Measurements from ENCODE around the gene SUPT5H. TPM values are rescaled to one million over a fixed set of nuclear protein-coding genes. Genes with fewer than 3 reads are reported as not detected.

The SUPT5H gene
- total and polyA plus RNA-seq, 2 of the 13 experiments (the other 11 are each of a cell fraction or from before 2014, with no cell fraction given): 48.2 to 51.7 TPM

DNA sequence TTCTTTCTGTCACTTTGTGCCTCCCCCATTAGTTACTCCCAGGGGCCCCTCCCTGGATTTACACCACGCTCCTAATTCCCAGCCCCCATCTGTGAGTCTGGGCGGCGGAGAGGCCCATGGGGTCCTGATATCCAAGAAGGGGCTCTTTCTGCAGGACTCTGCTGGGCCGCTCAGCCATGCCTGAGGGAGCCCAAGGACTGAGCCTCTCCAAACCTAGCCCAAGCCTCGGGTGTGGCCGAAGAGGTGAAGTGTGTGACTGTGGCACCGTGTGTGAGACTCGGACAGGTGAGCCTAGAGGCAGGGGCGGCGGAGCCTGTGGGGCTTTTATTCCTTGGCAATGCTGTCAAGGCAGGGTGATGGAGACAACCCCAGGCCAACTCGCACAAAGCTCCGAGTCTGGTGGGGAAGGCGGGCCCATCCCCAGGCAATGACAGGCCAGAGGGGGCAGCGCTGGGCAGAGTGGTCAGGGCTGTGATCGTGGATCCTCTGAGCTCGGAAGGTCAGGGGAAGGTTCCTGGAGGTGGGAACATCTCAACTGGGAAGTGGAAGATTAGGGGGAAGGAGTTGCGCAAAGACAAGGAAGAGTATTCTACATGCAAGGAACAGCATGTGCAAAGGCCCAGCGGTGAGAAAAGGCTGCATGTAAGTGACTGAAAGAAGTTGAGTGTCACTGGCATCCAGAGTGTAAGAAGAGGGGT, 31.3 kb upstream of the SUPT5H start (continued):
- TF ChIP-seq, protein P1, sequence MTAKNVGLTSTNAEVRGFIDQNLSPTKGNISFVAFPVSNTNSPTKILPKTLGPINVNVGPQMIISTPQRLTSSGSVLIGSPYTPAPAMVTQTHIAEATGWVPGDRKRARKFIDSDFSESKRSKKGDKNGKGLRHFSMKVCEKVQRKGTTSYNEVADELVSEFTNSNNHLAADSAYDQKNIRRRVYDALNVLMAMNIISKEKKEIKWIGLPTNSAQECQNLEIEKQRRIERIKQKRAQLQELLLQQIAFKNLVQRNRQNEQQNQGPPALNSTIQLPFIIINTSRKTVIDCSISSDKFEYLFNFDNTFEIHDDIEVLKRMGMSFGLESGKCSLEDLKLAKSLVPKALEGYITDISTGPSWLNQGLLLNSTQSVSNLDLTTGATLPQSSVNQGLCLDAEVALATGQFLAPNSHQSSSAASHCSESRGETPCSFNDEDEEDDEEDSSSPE (CRISPR knock-in tag; IDR thresholded peaks at IDR 0.05): no peak
- TF ChIP-seq ZNF205 (CRISPR knock-in tag; IDR thresholded peaks at IDR 0.05) (no peak), ZNF468 (CRISPR knock-in tag; IDR thresholded peaks at IDR 0.05) (no peak), SP140L (CRISPR knock-in tag; IDR thresholded peaks at IDR 0.05; ENCODE audit: borderline replicate concordance) (no peak), ZNF207 (IDR thresholded peaks at IDR 0.05; ENCODE audit: borderline replicate concordance) (no peak), FOXK2 (IDR thresholded peaks at IDR 0.05) (no peak), ATM (IDR thresholded peaks at IDR 0.05; ENCODE audit: borderline replicate concordance) (no peak), NKX3-1 (CRISPR knock-in tag; IDR thresholded peaks at IDR 0.05) (no peak), HIVEP1 (CRISPR knock-in tag; IDR thresholded peaks at IDR 0.05) (no peak), PAF1 (CRISPR knock-in tag; IDR thresholded peaks at IDR 0.05) (no peak), GPN1 (CRISPR knock-in tag; IDR thresholded peaks at IDR 0.05; ENCODE audit: borderline replicate concordance) (no peak), XRCC5 (optimal IDR thresholded peaks at IDR 0.05; ENCODE audit: low read length) (peak; percentile 83), PTBP1 (IDR thresholded peaks at IDR 0.05; ENCODE audit: low read depth, low read length, poor library complexity, severe bottlenecking) (no peak), ZNF530 (CRISPR knock-in tag; IDR thresholded peaks at IDR 0.05; ENCODE audit: low read depth) (no peak)
- TF ChIP-seq, protein P2, sequence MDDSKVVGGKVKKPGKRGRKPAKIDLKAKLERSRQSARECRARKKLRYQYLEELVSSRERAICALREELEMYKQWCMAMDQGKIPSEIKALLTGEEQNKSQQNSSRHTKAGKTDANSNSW (CRISPR knock-in tag; IDR thresholded peaks at IDR 0.05; ENCODE audit: borderline replicate concordance): no peak
- TF ChIP-seq, protein P3, sequence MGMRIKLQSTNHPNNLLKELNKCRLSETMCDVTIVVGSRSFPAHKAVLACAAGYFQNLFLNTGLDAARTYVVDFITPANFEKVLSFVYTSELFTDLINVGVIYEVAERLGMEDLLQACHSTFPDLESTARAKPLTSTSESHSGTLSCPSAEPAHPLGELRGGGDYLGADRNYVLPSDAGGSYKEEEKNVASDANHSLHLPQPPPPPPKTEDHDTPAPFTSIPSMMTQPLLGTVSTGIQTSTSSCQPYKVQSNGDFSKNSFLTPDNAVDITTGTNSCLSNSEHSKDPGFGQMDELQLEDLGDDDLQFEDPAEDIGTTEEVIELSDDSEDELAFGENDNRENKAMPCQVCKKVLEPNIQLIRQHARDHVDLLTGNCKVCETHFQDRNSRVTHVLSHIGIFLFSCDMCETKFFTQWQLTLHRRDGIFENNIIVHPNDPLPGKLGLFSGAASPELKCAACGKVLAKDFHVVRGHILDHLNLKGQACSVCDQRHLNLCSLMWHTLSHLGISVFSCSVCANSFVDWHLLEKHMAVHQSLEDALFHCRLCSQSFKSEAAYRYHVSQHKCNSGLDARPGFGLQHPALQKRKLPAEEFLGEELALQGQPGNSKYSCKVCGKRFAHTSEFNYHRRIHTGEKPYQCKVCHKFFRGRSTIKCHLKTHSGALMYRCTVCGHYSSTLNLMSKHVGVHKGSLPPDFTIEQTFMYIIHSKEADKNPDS (CRISPR knock-in tag; IDR thresholded peaks at IDR 0.05): no peak
- TF ChIP-seq, protein P4, sequence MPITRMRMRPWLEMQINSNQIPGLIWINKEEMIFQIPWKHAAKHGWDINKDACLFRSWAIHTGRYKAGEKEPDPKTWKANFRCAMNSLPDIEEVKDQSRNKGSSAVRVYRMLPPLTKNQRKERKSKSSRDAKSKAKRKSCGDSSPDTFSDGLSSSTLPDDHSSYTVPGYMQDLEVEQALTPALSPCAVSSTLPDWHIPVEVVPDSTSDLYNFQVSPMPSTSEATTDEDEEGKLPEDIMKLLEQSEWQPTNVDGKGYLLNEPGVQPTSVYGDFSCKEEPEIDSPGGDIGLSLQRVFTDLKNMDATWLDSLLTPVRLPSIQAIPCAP (CRISPR knock-in tag; IDR thresholded peaks at IDR 0.05; ENCODE audit: low read depth): no peak
- TF ChIP-seq, protein P5, sequence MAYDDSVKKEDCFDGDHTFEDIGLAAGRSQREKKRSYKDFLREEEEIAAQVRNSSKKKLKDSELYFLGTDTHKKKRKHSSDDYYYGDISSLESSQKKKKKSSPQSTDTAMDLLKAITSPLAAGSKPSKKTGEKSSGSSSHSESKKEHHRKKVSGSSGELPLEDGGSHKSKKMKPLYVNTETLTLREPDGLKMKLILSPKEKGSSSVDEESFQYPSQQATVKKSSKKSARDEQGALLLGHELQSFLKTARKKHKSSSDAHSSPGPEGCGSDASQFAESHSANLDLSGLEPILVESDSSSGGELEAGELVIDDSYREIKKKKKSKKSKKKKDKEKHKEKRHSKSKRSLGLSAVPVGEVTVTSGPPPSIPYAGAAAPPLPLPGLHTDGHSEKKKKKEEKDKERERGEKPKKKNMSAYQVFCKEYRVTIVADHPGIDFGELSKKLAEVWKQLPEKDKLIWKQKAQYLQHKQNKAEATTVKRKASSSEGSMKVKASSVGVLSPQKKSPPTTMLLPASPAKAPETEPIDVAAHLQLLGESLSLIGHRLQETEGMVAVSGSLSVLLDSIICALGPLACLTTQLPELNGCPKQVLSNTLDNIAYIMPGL (CRISPR knock-in tag; IDR thresholded peaks at IDR 0.05; ENCODE audit: borderline replicate concordance in 1 of 2, low read depth in 1 of 2): peak; percentile 39 to 60; a peak in 3 of 4 replicates
